ENCODE results near the gene MEGF11. TPM values are rescaled to one million over a fixed set of nuclear protein-coding genes. Genes with fewer than 3 reads are reported as not detected.

Gene MEGF11
- total RNA-seq, 2 donors from 2014 or later, result not detected

DNA sequence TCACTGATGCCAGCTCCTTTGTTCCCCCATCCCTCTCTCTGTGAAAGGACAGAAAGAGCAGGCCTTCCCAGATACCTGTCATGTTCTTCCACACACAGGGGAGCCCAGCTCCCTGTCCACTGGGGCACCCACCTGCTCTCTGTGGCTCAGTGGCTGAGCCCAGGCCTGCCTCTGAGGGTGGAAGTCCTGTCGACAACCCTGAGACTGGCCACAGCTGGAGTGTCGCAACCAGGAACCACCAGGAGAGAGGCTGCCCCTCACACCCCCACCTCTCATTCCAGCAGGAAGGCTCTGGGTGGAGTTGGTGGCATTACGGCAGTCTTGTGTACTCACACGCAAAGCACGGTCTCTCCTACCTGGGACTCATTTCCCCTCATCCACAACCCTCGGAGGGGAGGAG lies 66.3 kb downstream of the MEGF11 start:
- DNase-seq (no peak), ATAC-seq (no peak)
- H3K4me1 ChIP-seq, result no peaks in the 10 kb centered on the region
- intact Hi-C loops (cut with DNase I), result loop anchor here (10.0 kb wide), 1 partner anchor 212 kb away; no protein-coding TSS in a partner anchor
- no peaks in the 10 kb centered on the region for H3K9me3 ChIP-seq
- no peak for TF ChIP-seq POLR2A (IDR thresholded peaks at IDR 0.05)
- TF ChIP-seq, protein P1, sequence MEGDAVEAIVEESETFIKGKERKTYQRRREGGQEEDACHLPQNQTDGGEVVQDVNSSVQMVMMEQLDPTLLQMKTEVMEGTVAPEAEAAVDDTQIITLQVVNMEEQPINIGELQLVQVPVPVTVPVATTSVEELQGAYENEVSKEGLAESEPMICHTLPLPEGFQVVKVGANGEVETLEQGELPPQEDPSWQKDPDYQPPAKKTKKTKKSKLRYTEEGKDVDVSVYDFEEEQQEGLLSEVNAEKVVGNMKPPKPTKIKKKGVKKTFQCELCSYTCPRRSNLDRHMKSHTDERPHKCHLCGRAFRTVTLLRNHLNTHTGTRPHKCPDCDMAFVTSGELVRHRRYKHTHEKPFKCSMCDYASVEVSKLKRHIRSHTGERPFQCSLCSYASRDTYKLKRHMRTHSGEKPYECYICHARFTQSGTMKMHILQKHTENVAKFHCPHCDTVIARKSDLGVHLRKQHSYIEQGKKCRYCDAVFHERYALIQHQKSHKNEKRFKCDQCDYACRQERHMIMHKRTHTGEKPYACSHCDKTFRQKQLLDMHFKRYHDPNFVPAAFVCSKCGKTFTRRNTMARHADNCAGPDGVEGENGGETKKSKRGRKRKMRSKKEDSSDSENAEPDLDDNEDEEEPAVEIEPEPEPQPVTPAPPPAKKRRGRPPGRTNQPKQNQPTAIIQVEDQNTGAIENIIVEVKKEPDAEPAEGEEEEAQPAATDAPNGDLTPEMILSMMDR (IDR thresholded peaks at IDR 0.05), result no peak
- H3K4me3 ChIP-seq, result no peak overlapping the region
- no peak overlapping the region for H3K27ac ChIP-seq
- 40 to 78% methylated on average over 1 to 6 of the region's 6 CpGs for WGBS, 2 donors
- H3K36me3 ChIP-seq (replicated peaks in 1 of 2; ENCODE audit: insufficient read depth in 1 of 2, low read depth in 2 of 2), result no peaks in the 10 kb centered on the region
- no peaks in the 10 kb centered on the region for H3K27me3 ChIP-seq

DNA sequence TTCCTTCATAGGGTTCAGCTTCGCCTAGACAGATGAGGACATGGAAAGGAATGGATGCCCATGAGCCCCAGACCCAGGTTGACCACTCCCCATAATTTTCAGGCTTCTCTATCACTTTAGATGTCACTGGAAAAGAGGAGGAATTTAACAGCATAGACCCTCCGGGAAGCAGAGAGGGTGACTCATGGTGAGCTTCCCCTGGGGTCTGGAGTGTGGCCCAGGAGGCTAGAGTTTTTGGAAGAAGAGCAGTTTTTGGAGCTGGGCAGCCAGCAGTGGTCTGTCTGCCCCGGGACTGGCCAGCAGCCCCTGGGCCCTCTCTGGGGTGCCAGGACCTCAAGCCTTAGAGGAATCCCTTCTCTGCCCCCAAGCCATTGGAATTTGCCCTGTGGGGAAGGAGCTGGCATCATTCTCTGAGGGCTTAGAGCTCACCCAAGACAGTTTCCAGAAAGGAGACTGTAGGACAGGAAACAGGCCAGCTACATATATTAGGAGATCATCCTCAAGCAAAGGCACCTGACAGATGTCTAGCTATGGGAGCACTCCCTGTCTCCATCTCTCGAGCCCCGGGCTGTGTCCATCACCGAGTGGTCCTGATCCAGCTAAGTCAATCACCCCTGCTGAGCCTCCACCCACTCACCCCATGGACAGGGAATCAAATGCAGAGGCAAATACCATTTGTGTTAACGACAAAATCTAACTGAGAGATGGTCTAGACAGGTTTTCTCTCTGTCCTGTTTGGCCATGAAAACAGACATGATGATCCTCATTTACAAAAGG lies 67.3 kb downstream of the MEGF11 start:
- DNase-seq, result no peak
- WGBS, 2 donors, result 76 to 78% methylated on average over 3 to 7 of the region's 7 CpGs
- H3K4me1 ChIP-seq, result no peaks in the 10 kb centered on the region
- H3K9me3 ChIP-seq, result no peaks in the 10 kb centered on the region
- H3K27me3 ChIP-seq, result no peaks in the 10 kb centered on the region
- no peaks in the 10 kb centered on the region for H3K36me3 ChIP-seq (replicated peaks in 1 of 2; ENCODE audit: insufficient read depth in 1 of 2, low read depth in 2 of 2)
- intact Hi-C loops (cut with DNase I), result loop anchor here (10.0 kb wide), 1 partner anchor 211 kb away; no protein-coding TSS in a partner anchor
- TF ChIP-seq POLR2A (IDR thresholded peaks at IDR 0.05), result no peak
- TF ChIP-seq, protein P1 (IDR thresholded peaks at IDR 0.05), result no peak
- no peak overlapping the region for H3K4me3 ChIP-seq
- ATAC-seq, result no peak
- no peak overlapping the region for H3K27ac ChIP-seq

DNA sequence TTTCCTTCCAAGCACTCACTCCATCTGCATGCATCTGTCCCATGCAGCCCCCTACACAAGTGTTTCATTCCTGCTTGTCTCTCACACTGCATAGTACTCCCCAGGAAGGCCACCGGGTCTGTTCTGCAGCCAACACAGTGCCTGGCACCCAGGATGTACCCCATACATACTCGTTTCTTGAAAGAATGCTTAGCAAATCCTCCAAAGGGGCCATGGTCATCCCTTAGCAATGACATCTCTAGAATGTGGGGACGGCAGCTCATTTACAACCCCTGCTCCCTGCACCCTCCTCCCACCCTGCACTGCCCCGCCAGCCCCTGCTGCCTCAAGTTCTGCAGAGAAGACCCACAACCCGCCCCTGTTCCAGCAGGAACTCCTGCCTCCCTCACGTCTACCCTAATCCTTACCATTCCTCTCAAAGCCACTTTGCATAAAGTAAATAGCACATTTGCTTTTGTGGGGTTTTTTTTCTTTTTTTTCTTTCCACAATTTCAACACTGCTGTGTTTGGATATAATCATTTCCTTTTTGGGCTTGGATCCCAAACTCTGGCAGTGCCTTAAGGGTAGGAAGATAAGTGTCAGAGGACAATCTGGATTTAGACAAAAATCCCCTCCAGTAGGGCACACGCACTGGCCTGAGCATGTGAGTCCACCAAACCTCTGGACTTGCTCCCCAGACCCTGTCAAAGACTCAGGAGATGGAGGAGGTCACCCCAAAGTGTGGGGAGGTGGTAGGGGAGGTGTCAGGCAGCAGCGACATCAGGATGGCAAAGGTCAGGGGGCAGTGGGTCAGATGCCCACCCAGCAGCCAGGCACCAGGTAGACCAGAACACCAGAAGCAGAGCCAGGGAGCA lies 68.4 kb downstream of the MEGF11 start:
- intact Hi-C loops (cut with DNase I), result loop anchor here (10.0 kb wide), 1 partner anchor 210 kb away; no protein-coding TSS in a partner anchor
- H3K4me3 ChIP-seq, result no peak overlapping the region
- H3K4me1 ChIP-seq, result no peaks in the 10 kb centered on the region
- TF ChIP-seq, protein P1 (IDR thresholded peaks at IDR 0.05), result no peak
- TF ChIP-seq POLR2A (IDR thresholded peaks at IDR 0.05), result no peak
- H3K27me3 ChIP-seq, result no peaks in the 10 kb centered on the region
- H3K9me3 ChIP-seq, result no peaks in the 10 kb centered on the region
- no peaks in the 10 kb centered on the region for H3K36me3 ChIP-seq (replicated peaks in 1 of 2; ENCODE audit: insufficient read depth in 1 of 2, low read depth in 2 of 2)
- no peak for ATAC-seq
- no peak for DNase-seq
- 51 to 66% methylated on average over 8 of the region's 8 CpGs for WGBS, 2 donors
- no peak overlapping the region for H3K27ac ChIP-seq

DNA sequence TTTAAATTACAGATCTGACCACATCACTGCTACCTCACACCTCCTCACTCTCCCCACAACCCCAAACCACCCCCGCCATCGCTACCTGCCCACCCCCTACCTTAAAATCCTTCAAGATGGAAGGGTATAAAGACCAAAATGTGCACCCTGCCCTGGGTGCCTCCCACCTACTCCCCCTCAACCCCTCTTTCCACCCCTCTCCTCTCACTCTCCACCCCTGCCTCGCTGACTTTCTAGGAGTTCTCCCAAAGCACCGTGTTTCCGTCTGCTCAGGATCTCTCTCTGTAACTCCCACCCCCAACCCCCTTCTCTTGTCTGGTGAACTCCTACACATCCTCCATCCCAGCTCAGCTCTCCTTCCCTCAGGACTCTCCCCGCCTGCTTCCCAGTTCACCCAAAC lies 69.1 kb downstream of the MEGF11 start:
- intact Hi-C loops (cut with DNase I), result loop anchor here (10.0 kb wide), 1 partner anchor 210 kb away; no protein-coding TSS in a partner anchor
- H3K4me3 ChIP-seq, result no peak overlapping the region
- H3K4me1 ChIP-seq, result no peaks in the 10 kb centered on the region
- H3K27me3 ChIP-seq, result no peaks in the 10 kb centered on the region
- ATAC-seq (no peak), DNase-seq (no peak)
- WGBS, 2 donors, result 74 to 81% methylated on average over 6 of the region's 6 CpGs
- TF ChIP-seq, protein P1 (IDR thresholded peaks at IDR 0.05), result no peak
- no peak for TF ChIP-seq POLR2A (IDR thresholded peaks at IDR 0.05)
- no peaks in the 10 kb centered on the region for H3K36me3 ChIP-seq (replicated peaks in 1 of 2; ENCODE audit: insufficient read depth in 1 of 2, low read depth in 2 of 2)
- no peak overlapping the region for H3K27ac ChIP-seq
- H3K9me3 ChIP-seq, result no peaks in the 10 kb centered on the region
